CD4-positive, alpha-beta T cell (primary cell): ENCODE results near the gene ADAM10. TPM values are rescaled to one million over a fixed set of nuclear protein-coding genes. Genes with fewer than 3 reads are reported as not detected.
"Not testable (repeated sequence)": the region's sequence is repeated elsewhere in the genome, so short reads cannot be mapped to it uniquely, and the experiment has no call there.

ENCODE experiments used
- ATAC-seq: fragments of 200-7000 bp; cut with Tn5 transposase; one replicate; pipeline ENCODE4 v1.10.0; 2022; ENCODE audit warnings: mild to moderate bottlenecking; ENCODE audit not compliant: poor library complexity
- CTCF ChIA-PET: fragments of 350-600 bp; sonication (Branson Sonifier 250); formaldehyde crosslinking; loops from one replicate; lab custom pipeline; 2021; ENCODE audit warnings: antibody characterized with exemption, inconsistent platforms; lab: Charles Lee
- POLR2A ChIA-PET: fragments of 350-600 bp; sonication (Branson Sonifier 250); formaldehyde crosslinking; loops from one replicate; lab custom pipeline; 2021; ENCODE audit warnings: antibody characterized with exemption, inconsistent platforms; lab: Charles Lee
- DNase-seq, 14 experiments: peaks; one replicate each; pipeline ENCODE4 v3.0.0-alpha.2; 2013 to 2020; ENCODE audit warnings: mixed read lengths in 2 of 14
- H3K27ac ChIP-seq, 2 donors: one replicate each; pipeline versions ENCODE4 v1.5.1 to v1.7.0; 2013; ENCODE audit warnings: low read length in 2 of 2, low read depth in 1 of 2, mild to moderate bottlenecking in 1 of 2
- H3K27me3 ChIP-seq, 2 experiments: 1 replicate in 1 of 2; 2 replicates in 1 of 2; pipeline versions ENCODE4 v1.6.1 to v1.7.0; 2013; ENCODE audit warnings: low read length in 2 of 2, control low read depth in 1 of 2, mild to moderate bottlenecking in 1 of 2, moderate library complexity in 1 of 2; ENCODE audit not compliant: insufficient read depth in 2 of 2, control insufficient read depth in 1 of 2
- H3K36me3 ChIP-seq: one replicate; pipeline ENCODE4 v1.6.1; 2013; ENCODE audit warnings: low read length, control low read depth; ENCODE audit not compliant: insufficient read depth
- H3K4me1 ChIP-seq: one replicate; pipeline ENCODE4 v1.6.1; 2013; ENCODE audit warnings: low read length, control low read depth; ENCODE audit not compliant: insufficient read depth
- H3K4me3 ChIP-seq: one replicate; pipeline ENCODE4 v1.5.1; 2013; ENCODE audit warnings: mild to moderate bottlenecking, low read length, moderate library complexity
- H3K9me3 ChIP-seq, 2 experiments: 1 replicate in 1 of 2; 2 replicates in 1 of 2; pipeline versions ENCODE4 v1.6.1 to v1.7.0; 2013; ENCODE audit warnings: low read length in 2 of 2, mild to moderate bottlenecking in 2 of 2, control low read depth in 1 of 2, moderate library complexity in 1 of 2; ENCODE audit not compliant: control insufficient read depth in 1 of 2, insufficient read depth in 1 of 2
- H3K27ac Mint-ChIP-seq: one replicate; pipeline ENCODE4 v1.8.0; 2020; ENCODE audit warnings: mixed read lengths
- H3K27me3 Mint-ChIP-seq: one replicate; pipeline ENCODE4 v1.8.0; 2021; ENCODE audit warnings: mixed read lengths
- H3K36me3 Mint-ChIP-seq: one replicate; pipeline ENCODE4 v1.8.0; 2021; ENCODE audit warnings: low read depth, mixed read lengths
- H3K4me1 Mint-ChIP-seq: one replicate; pipeline ENCODE4 v1.8.0; 2021; ENCODE audit warnings: low read depth, mixed read lengths
- H3K4me3 Mint-ChIP-seq: one replicate; pipeline ENCODE4 v1.8.0; 2020; ENCODE audit warnings: mild to moderate bottlenecking, mixed read lengths
- H3K9me3 Mint-ChIP-seq: one replicate; pipeline ENCODE4 v1.8.0; 2020; ENCODE audit warnings: mixed read lengths
- intact Hi-C, 2 experiments: fragments of 100-400 bp; cut with DNase I in 1 of 2; cut with micrococcal nuclease in 1 of 2; formaldehyde crosslinking; loops; one replicate each; pipeline versions ENCODE4 v1.15.1 to v1.9.0; 2023 to 2025; cut with DNase I, micrococcal nuclease
- total RNA-seq, 174 experiments: library from RNA in 2 of 174; stranded (reverse) in 2 of 174; gene quantifications; one replicate each; pipeline ENCODE4 v1.2.3 and lab custom pipeline; 2021 to 2026
- TF ChIP-seq, protein P1 (sequence below): fragments of 200-600 bp; IDR thresholded peaks from one replicate; pipeline ENCODE4 v1.8.0; 2022; ENCODE audit warnings: antibody characterized with exemption, mild to moderate bottlenecking

Gene ADAM10
- total RNA-seq, 2 experiments from 2014 or later, result 70.5 to 80.4 TPM

DNA sequence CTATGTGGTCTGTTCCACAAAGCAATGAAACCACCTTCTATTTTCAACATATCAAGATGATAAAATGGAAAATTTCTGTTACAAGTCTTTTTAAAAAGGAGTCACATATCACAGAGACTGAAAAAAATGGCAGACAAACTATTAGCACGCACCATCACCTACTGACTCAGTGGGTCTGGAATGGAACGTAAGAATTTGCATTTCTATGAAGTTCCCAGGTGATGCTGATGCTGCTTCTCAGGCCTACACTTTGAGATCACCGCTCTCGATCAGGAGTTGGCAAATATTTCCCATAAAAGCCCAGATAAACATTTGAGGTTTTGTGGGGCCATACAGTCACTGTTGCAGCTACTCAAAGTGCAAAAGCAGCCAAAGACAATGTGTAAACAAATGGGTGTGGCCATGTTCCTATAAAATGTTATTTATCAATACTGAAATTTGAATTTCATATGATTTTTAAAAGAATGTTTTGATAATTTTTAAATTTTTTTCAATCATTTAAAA lies 142.9 kb downstream of the ADAM10 start:
- H3K4me3 ChIP-seq, result no peak overlapping the region
- no peak for DNase-seq
- H3K27me3 Mint-ChIP-seq, result no peaks in the 10 kb centered on the region
- peaks cover 88% of the 10 kb centered on the region for H3K36me3 Mint-ChIP-seq
- H3K27me3 ChIP-seq, result no peaks in the 10 kb centered on the region
- no peaks in the 10 kb centered on the region for H3K9me3 Mint-ChIP-seq
- CTCF ChIA-PET, result no interaction called here
- POLR2A ChIA-PET, result interaction anchor here (1.2 kb wide), 1 partner anchor 21 kb away, joined by 3 read pairs; no protein-coding TSS in a partner anchor
- peaks cover 30% of the 10 kb centered on the region for H3K36me3 ChIP-seq
- no peaks in the 10 kb centered on the region for H3K4me1 ChIP-seq
- intact Hi-C loops, result no loop called here
- H3K4me1 Mint-ChIP-seq, result peaks cover 25% of the 10 kb centered on the region
- H3K9me3 ChIP-seq, result no peaks in the 10 kb centered on the region
- H3K4me3 Mint-ChIP-seq, result no peak overlapping the region
- TF ChIP-seq, protein P1, sequence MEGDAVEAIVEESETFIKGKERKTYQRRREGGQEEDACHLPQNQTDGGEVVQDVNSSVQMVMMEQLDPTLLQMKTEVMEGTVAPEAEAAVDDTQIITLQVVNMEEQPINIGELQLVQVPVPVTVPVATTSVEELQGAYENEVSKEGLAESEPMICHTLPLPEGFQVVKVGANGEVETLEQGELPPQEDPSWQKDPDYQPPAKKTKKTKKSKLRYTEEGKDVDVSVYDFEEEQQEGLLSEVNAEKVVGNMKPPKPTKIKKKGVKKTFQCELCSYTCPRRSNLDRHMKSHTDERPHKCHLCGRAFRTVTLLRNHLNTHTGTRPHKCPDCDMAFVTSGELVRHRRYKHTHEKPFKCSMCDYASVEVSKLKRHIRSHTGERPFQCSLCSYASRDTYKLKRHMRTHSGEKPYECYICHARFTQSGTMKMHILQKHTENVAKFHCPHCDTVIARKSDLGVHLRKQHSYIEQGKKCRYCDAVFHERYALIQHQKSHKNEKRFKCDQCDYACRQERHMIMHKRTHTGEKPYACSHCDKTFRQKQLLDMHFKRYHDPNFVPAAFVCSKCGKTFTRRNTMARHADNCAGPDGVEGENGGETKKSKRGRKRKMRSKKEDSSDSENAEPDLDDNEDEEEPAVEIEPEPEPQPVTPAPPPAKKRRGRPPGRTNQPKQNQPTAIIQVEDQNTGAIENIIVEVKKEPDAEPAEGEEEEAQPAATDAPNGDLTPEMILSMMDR, result no peak
- ATAC-seq, result no peak
- H3K27ac Mint-ChIP-seq, result no peak overlapping the region
- no peak overlapping the region for H3K27ac ChIP-seq

DNA sequence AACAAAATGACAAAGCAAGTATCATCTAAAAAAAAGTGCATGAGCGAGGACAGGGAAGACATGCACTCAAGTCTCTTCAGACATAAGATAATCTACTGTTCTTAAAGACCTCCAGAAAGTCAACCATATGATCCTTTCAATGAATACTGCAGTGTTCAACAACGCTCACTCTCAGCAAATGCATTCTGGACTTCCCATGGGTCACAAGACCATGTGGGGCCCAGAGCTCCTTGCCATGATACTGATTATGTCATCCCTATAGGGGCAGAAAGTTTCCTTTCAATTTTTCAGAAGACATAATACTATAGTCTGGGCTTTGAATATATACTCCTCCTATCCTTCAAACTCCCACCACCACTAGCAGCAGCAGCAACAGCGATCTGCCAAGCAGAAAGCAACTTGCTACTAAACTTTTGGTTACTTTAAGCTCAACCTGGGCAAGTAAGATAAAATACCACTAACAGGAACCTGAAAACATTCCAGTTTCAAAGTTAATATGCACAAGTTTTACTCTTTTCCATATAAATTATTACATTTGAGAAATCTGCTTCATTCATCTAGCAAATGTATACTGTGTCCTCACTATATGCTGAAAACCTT lies 143.5 kb downstream of the ADAM10 start:
- no peak for DNase-seq
- ChIA-PET POLR2A (interaction anchor here (1.2 kb wide), 1 partner anchor 20 kb away, joined by 3 read pairs; no protein-coding TSS in a partner anchor), CTCF (no interaction called here)
- Mint-ChIP-seq H3K27ac (no peak overlapping the region), H3K4me1 (peaks cover 25% of the 10 kb centered on the region), H3K27me3 (no peaks in the 10 kb centered on the region), H3K36me3 (peaks cover 85% of the 10 kb centered on the region), H3K9me3 (no peaks in the 10 kb centered on the region), H3K4me3 (no peak overlapping the region)
- TF ChIP-seq, protein P1, result no peak
- Histone ChIP-seq H3K36me3 (peaks cover 33% of the 10 kb centered on the region), H3K9me3 (no peaks in the 10 kb centered on the region), H3K4me3 (no peak overlapping the region), H3K4me1 (no peaks in the 10 kb centered on the region), H3K27ac (no peak overlapping the region), H3K27me3 (no peaks in the 10 kb centered on the region)
- no peak for ATAC-seq
- intact Hi-C loops, result no loop called here

DNA sequence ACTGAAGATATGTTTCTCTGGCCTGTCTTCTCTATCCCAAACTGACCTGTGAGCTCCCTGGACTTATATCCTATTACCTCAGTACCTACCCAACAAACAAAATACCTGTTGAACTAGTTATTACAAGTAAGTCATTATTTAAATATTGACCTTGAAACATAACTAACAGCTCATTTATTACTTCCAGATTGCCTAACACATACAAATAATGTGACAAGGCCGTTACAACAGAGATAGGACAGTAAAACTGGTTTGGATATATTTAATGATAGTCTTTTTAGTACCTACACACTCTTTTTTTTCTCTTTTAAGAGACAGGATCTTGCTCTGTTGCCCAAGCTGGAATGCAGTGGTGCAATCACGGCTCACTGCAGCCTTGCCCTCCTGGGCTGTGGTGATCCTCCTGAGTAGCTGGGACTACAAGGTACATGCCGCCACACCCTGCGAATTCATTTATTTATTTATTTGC lies 145.0 kb downstream of the ADAM10 start:
- Mint-ChIP-seq H3K27ac (no peak overlapping the region), H3K36me3 (peaks cover 76% of the 10 kb centered on the region)

DNA sequence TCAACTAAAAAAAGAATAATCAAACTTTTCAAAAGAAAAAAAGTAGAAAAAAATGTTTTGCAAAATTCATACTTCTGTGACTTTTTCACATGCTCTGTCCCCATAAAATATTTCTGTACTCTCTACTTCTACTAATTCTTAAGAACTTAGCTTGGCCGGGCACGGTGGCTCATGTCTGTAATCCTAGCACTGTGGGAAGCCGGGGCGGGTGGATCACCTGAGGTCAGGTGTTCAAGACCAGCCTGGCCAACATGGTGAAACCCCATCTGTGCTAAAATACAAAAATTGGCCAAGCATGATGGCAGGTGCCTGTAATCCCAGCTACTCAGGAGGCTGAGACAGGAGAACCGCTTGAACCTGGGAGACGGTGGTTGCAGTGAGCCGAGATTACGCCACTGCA lies 145.6 kb downstream of the ADAM10 start:
- CTCF ChIA-PET, result interaction anchor here (1.0 kb wide), 1 partner anchor 42 kb away, joined by 3 read pairs; no protein-coding TSS in a partner anchor
- intact Hi-C loops, DNase-seq, POLR2A ChIA-PET, H3K27ac ChIP-seq, H3K4me1 ChIP-seq, H3K4me3 Mint-ChIP-seq, H3K27me3 ChIP-seq, H3K4me3 ChIP-seq, H3K9me3 Mint-ChIP-seq, H3K27me3 Mint-ChIP-seq, H3K27ac Mint-ChIP-seq, ATAC-seq, H3K9me3 ChIP-seq: not testable (repeated sequence)
- H3K36me3 ChIP-seq, result peaks cover 15% of the 10 kb centered on the region
- Mint-ChIP-seq H3K4me1 (peaks cover 16% of the 10 kb centered on the region), H3K36me3 (peaks cover 76% of the 10 kb centered on the region)

More for the DNA sequence above, 145.0 kb downstream of the ADAM10 start:
- Histone ChIP-seq H3K27ac (no peak overlapping the region), H3K36me3 (peaks cover 19% of the 10 kb centered on the region), H3K27me3 (no peaks in the 10 kb centered on the region), H3K9me3 (no peaks in the 10 kb centered on the region), H3K4me1 (no peaks in the 10 kb centered on the region), H3K4me3 (no peak overlapping the region)
- H3K27me3 Mint-ChIP-seq, result no peaks in the 10 kb centered on the region
- intact Hi-C loops, result no loop called here
- ATAC-seq (no peak), DNase-seq (no peak)
- H3K4me1 Mint-ChIP-seq, result peaks cover 22% of the 10 kb centered on the region
- H3K9me3 Mint-ChIP-seq, result no peaks in the 10 kb centered on the region
- POLR2A ChIA-PET, result no interaction called here
- H3K4me3 Mint-ChIP-seq, result no peak overlapping the region
- CTCF ChIA-PET, result interaction anchor here (1.0 kb wide), 1 partner anchor 41 kb away, joined by 3 read pairs; no protein-coding TSS in a partner anchor
- TF ChIP-seq, protein P1, result no peak
